Endothelial cell of umbilical vein (primary cell): ENCODE results near the gene NGLY1.

Experiments
- EZH2 ChIP-seq: IDR thresholded peaks from 2 replicates; pipeline ENCODE4 v1.6.1; 2012; ENCODE audit warnings: borderline replicate concordance, low read depth, mild to moderate bottlenecking, moderate library complexity, low read length, inconsistent platforms; ENCODE audit not compliant: severe bottlenecking
- GATA2 ChIP-seq: IDR thresholded peaks from 2 replicates; pipeline ENCODE4 v1.7.0; 2011; ENCODE audit warnings: low read depth, mild to moderate bottlenecking, moderate library complexity, mixed read lengths, low read length; ENCODE audit not compliant: insufficient read length, insufficient read depth
- JUN ChIP-seq: IDR thresholded peaks from 2 replicates; pipeline ENCODE4 v1.6.1; 2011; ENCODE audit warnings: borderline replicate concordance, low read depth; ENCODE audit not compliant: insufficient read length, insufficient read depth
- MYC ChIP-seq: IDR thresholded peaks from one replicate; pipeline ENCODE4 v1.6.1; 2011; ENCODE audit warnings: mild to moderate bottlenecking, low read depth, low read length
- POLR2A ChIP-seq: IDR thresholded peaks from 2 replicates; pipeline ENCODE4 v1.6.1; 2012; ENCODE audit warnings: low read depth, mild to moderate bottlenecking, control low read depth, low read length
- POLR2AphosphoS5 ChIP-seq: IDR thresholded peaks from 2 replicates; pipeline ENCODE4 v1.6.1; 2012; ENCODE audit warnings: low read depth, mild to moderate bottlenecking, control low read depth, low read length, moderate library complexity; ENCODE audit not compliant: insufficient read depth
- TF ChIP-seq, protein P1 (sequence below), 2 donors: IDR thresholded peaks; 1 replicate in 1 of 2; 2 replicates in 1 of 2; pipeline ENCODE4 v1.5.1; 2011; ENCODE audit warnings: low read length in 2 of 2, mild to moderate bottlenecking in 2 of 2, moderate library complexity in 2 of 2, control low read depth in 1 of 2, inconsistent platforms in 1 of 2, low read depth in 1 of 2; ENCODE audit not compliant: insufficient read depth in 1 of 2; ENCODE audit errors: extremely low read depth in 1 of 2
- TF ChIP-seq, protein P2 (sequence below): IDR thresholded peaks from 2 replicates; pipeline ENCODE4 v1.6.1; 2011; ENCODE audit not compliant: insufficient read depth, insufficient read length

DNA sequence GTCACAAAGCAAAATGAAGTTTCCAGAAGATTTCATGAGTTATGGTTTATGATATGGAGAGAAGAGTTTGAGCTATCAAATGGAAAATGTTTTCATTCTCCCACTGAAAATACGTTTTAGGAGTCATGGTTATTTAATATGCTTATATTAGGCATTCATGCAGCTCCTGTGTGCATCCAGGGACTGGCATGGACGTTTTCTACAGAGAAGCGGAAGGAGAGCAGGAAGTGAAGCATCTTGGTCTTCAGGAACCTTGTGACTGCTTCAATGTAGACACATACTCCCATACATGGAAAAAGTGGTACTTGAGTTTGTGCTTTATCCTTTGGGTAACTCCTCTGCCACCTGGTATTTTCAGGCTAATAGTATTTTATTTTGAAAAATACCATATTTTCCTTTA, 75.2 kb downstream of the NGLY1 start:
- TF ChIP-seq POLR2AphosphoS5 (no peak), POLR2A (no peak), MYC (no peak), GATA2 (no peak), EZH2 (no peak), JUN (no peak)
- TF ChIP-seq, protein P1, sequence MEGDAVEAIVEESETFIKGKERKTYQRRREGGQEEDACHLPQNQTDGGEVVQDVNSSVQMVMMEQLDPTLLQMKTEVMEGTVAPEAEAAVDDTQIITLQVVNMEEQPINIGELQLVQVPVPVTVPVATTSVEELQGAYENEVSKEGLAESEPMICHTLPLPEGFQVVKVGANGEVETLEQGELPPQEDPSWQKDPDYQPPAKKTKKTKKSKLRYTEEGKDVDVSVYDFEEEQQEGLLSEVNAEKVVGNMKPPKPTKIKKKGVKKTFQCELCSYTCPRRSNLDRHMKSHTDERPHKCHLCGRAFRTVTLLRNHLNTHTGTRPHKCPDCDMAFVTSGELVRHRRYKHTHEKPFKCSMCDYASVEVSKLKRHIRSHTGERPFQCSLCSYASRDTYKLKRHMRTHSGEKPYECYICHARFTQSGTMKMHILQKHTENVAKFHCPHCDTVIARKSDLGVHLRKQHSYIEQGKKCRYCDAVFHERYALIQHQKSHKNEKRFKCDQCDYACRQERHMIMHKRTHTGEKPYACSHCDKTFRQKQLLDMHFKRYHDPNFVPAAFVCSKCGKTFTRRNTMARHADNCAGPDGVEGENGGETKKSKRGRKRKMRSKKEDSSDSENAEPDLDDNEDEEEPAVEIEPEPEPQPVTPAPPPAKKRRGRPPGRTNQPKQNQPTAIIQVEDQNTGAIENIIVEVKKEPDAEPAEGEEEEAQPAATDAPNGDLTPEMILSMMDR (IDR thresholded peaks at IDR 0.05; ENCODE audit: extremely low read depth in 1 of 2, insufficient read depth in 1 of 2, low read depth in 1 of 2, low read length in 2 of 2), result no peak
- TF ChIP-seq, protein P2, sequence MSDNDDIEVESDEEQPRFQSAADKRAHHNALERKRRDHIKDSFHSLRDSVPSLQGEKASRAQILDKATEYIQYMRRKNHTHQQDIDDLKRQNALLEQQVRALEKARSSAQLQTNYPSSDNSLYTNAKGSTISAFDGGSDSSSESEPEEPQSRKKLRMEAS, result no peak
